Muscle of back (tissue), 11 donors: ENCODE results near the gene CPT1B. TPM values are rescaled to one million over a fixed set of nuclear protein-coding genes. Genes with fewer than 3 reads are reported as not detected.
A peak's percentile ranks its signal among the peaks of the same experiment; 100 is the strongest.

ENCODE experiments used
- DNase-seq, 3 donors: peaks; one replicate each; pipeline versions ENCODE4 v3.0.0 to v3.0.0-alpha.2; 2013
- polyA plus RNA-seq, 10 donors: library from polyadenylated mRNA; unstranded; fragments of 120-200 nt; gene quantifications; one replicate each; pipeline ENCODE4 v1.2.1, GENCODE V29; 2013; ENCODE audit not compliant: insufficient read length in 10 of 10

Gene CPT1B
- polyA plus RNA-seq, 10 donors: 22.3 to 73.5 (median 49.0) TPM

- no peak for DNase-seq
Observed at GRCh38 chr22:50587407-50587806, 9.2 kb upstream of the CPT1B start.

GRCh38 chr22:50586416-50586815 lies 8.2 kb upstream of the CPT1B start:
- no peak for DNase-seq

- DNase-seq: no peak
Observed at GRCh38 chr22:50585781-50586180, 7.6 kb upstream of the CPT1B start.

- DNase-seq: no peak
Observed at GRCh38 chr22:50585238-50585637, 7.0 kb upstream of the CPT1B start.

GRCh38 chr22:50584106-50585096 lies 6.2 kb upstream of the CPT1B start:
- no peak for DNase-seq

GRCh38 chr22:50583294-50583861 lies 5.2 kb upstream of the CPT1B start:
- DNase-seq: no peak

- peak; percentile 98 to 100 (median 99) for DNase-seq
Observed at GRCh38 chr22:50582493-50583293, 4.5 kb upstream of the CPT1B start, which contains the start of gene CHKB. CHKB (minus strand) TSS chr22:50582849; CDS start chr22:50582781, 68 bp downstream.

- peak in 1 of 3 donors; percentile 53 for DNase-seq
Observed at GRCh38 chr22:50581950-50582492, 3.8 kb upstream of the CPT1B start.

- no peak for DNase-seq
Observed at GRCh38 chr22:50581031-50581949, 3.1 kb upstream of the CPT1B start.

- no peak for DNase-seq
Observed at GRCh38 chr22:50579752-50580151, 1.5 kb upstream of the CPT1B start.

GRCh38 chr22:50578776-50579310 lies 616 bp upstream of the CPT1B start:
- DNase-seq: no peak

- DNase-seq: no peak
Observed at GRCh38 chr22:50577697-50577986, 585 bp downstream of the CPT1B start.

GRCh38 chr22:50576806-50577696 lies 1.2 kb downstream of the CPT1B start:
- DNase-seq: no peak

- peak in 2 of 3 donors; percentile 17 to 26 for DNase-seq
Observed at GRCh38 chr22:50576070-50576469, 2.2 kb downstream of the CPT1B start.

GRCh38 chr22:50575426-50575941 lies 2.7 kb downstream of the CPT1B start:
- no peak for DNase-seq

- DNase-seq: no peak
Observed at GRCh38 chr22:50574383-50574755, 3.9 kb downstream of the CPT1B start.

- no peak for DNase-seq
Observed at GRCh38 chr22:50573491-50574382, 4.5 kb downstream of the CPT1B start.

- no peak for DNase-seq
Observed at GRCh38 chr22:50572965-50573364, 5.3 kb downstream of the CPT1B start.
